ENCODE measurements around the gene SERP1.
"Not testable (repeated sequence)": the region's sequence is repeated elsewhere in the genome, so short reads cannot be mapped to it uniquely, and the experiment has no call there.

SERP1 gene

GRCh38 chr3:150538324-150539208, 7.7 kb downstream of the SERP1 start:
- no peak for DNase-seq

GRCh38 chr3:150535204-150535603, 11.1 kb downstream of the SERP1 start:
- no peak for DNase-seq

- no peak for DNase-seq
These were observed 14.5 kb downstream of the SERP1 start for GRCh38 chr3:150531775-150532174.

- no peak for DNase-seq
These were observed 17.9 kb downstream of the SERP1 start for GRCh38 chr3:150528354-150528797.

GRCh38 chr3:150527464-150528255, 18.6 kb downstream of the SERP1 start:
- DNase-seq, result no peak

- DNase-seq, result no peak
These were observed 22.8 kb downstream of the SERP1 start for GRCh38 chr3:150523538-150523937.

GRCh38 chr3:150521463-150521862, 24.8 kb downstream of the SERP1 start:
- no peak for DNase-seq

- DNase-seq, result no peak
These were observed 25.9 kb downstream of the SERP1 start for GRCh38 chr3:150520408-150520807.

GRCh38 chr3:150519026-150519425, 27.3 kb downstream of the SERP1 start:
- no peak for DNase-seq

- no peak for DNase-seq
These were observed 31.1 kb downstream of the SERP1 start for GRCh38 chr3:150515210-150515609.

- DNase-seq, result no peak
These were observed 35.0 kb downstream of the SERP1 start for GRCh38 chr3:150511122-150511821.

- no peak for DNase-seq
These were observed 36.5 kb downstream of the SERP1 start for GRCh38 chr3:150509780-150510179.

GRCh38 chr3:150508401-150508800, 37.9 kb downstream of the SERP1 start:
- DNase-seq, result no peak

- no peak for DNase-seq
These were observed 41.8 kb downstream of the SERP1 start for GRCh38 chr3:150504483-150504882.

- no peak for DNase-seq
These were observed 42.7 kb downstream of the SERP1 start for GRCh38 chr3:150503402-150504099.

GRCh38 chr3:150500960-150501359, 45.3 kb downstream of the SERP1 start:
- not testable (repeated sequence) for DNase-seq

GRCh38 chr3:150497956-150498355, 48.3 kb downstream of the SERP1 start:
- no peak for DNase-seq

- DNase-seq, result peak; percentile 11
These were observed 50.6 kb downstream of the SERP1 start for GRCh38 chr3:150495563-150496168.

- DNase-seq, result no peak
These were observed 51.1 kb downstream of the SERP1 start for GRCh38 chr3:150495149-150495548.

- DNase-seq, result no peak
These were observed 51.8 kb downstream of the SERP1 start for GRCh38 chr3:150494411-150494977.
